KMS-11 (cell line): ENCODE results near the gene DLG2.

Experiments
- H2AFZ ChIP-seq: fragments of 200-600 bp; sonication (generic); 2 replicates; pipeline ENCODE4 v1.6.1; 2016; ENCODE audit warnings: antibody characterized with exemption, mixed run types, low read depth
- H3K27ac ChIP-seq: fragments of 200-600 bp; sonication (generic); 2 replicates; pipeline ENCODE4 v1.6.1; 2016; ENCODE audit warnings: mild to moderate bottlenecking, mixed run types
- H3K27me3 ChIP-seq: fragments of 200-600 bp; sonication (generic); 2 replicates; pipeline ENCODE4 v1.6.1; 2017; ENCODE audit warnings: mild to moderate bottlenecking, low read depth, mixed run types, moderate library complexity; ENCODE audit not compliant: insufficient read depth
- H3K36me3 ChIP-seq: fragments of 200-600 bp; sonication (generic); 2 replicates; pipeline ENCODE4 v1.6.1; 2017; ENCODE audit warnings: mild to moderate bottlenecking, mixed run types; ENCODE audit not compliant: insufficient read depth
- H3K4me1 ChIP-seq: fragments of 200-600 bp; sonication (generic); 2 replicates; pipeline ENCODE4 v1.6.1; 2016; ENCODE audit warnings: mild to moderate bottlenecking, low read depth, mixed run types; ENCODE audit not compliant: poor library complexity, severe bottlenecking
- H3K4me2 ChIP-seq: fragments of 200-600 bp; sonication (generic); 2 replicates; pipeline ENCODE4 v1.7.0; 2016; ENCODE audit warnings: mild to moderate bottlenecking, mixed run types
- H3K4me3 ChIP-seq: fragments of 200-600 bp; sonication (generic); IDR thresholded peaks from 2 replicates; pipeline ENCODE4 v1.6.1; 2017; ENCODE audit warnings: low read depth, low read length, mixed read lengths; ENCODE audit not compliant: insufficient read depth
- H3K79me2 ChIP-seq: fragments of 200-600 bp; sonication (generic); 2 replicates; pipeline ENCODE4 v1.6.1; 2016; ENCODE audit warnings: low read depth, mixed run types; ENCODE audit not compliant: insufficient read depth
- H3K9ac ChIP-seq: fragments of 200-600 bp; sonication (generic); 2 replicates; pipeline ENCODE4 v1.6.1; 2016; ENCODE audit warnings: mild to moderate bottlenecking, mixed run types
- H4K20me1 ChIP-seq: fragments of 200-600 bp; sonication (generic); 2 replicates; pipeline ENCODE4 v1.6.1; 2016; ENCODE audit warnings: mild to moderate bottlenecking, mixed run types; ENCODE audit not compliant: insufficient read depth
- CTCF ChIP-seq: fragments of 200-600 bp; sonication (generic); conservative IDR thresholded peaks from 2 replicates; pipeline ENCODE4 v1.6.1; 2017; ENCODE audit warnings: low read depth, mild to moderate bottlenecking, antibody characterized with exemption, low read length, moderate library complexity, mixed read lengths

The DLG2 gene

GRCh38 chr11:84524422-84525051, 1102.6 kb downstream of the DLG2 start:
- H3K27me3 ChIP-seq = no peaks in the 10 kb centered on the region
- no peaks in the 10 kb centered on the region for H3K36me3 ChIP-seq
- H3K79me2 ChIP-seq = no peaks in the 10 kb centered on the region
- H3K4me1 ChIP-seq = no peaks in the 10 kb centered on the region
- no peaks in the 10 kb centered on the region for H4K20me1 ChIP-seq
- no peak overlapping the region for H3K4me3 ChIP-seq
- TF ChIP-seq CTCF = no peak
- H3K9ac ChIP-seq = no peak overlapping the region
- H3K27ac ChIP-seq = no peak overlapping the region
- H2AFZ ChIP-seq = no peak overlapping the region
- no peak overlapping the region for H3K4me2 ChIP-seq

DNA sequence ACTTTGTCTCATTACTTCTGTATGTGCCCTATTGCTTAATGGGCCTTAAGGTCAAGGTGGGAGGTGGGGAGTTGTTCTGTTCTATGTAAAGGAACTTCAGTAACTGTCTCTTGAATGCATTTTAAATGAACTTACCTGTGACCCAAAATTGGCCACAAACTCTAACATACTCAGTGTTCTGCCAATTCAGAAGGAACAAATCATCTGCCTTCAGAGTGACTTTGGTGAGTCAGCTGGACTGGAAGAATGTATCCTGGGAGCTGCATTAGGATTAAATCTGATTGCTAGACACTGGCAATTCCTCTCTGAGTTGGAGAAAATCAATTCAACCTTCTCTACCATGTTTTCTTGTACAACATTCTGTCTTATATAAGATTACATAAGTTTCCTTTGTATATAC, 1104.8 kb downstream of the DLG2 start:
- no peak for TF ChIP-seq CTCF
- no peak overlapping the region for H3K4me2 ChIP-seq
- no peaks in the 10 kb centered on the region for H3K36me3 ChIP-seq
- no peaks in the 10 kb centered on the region for H3K4me1 ChIP-seq
- no peaks in the 10 kb centered on the region for H3K79me2 ChIP-seq
- no peak overlapping the region for H3K9ac ChIP-seq
- no peaks in the 10 kb centered on the region for H4K20me1 ChIP-seq
- H2AFZ ChIP-seq = no peak overlapping the region
- no peaks in the 10 kb centered on the region for H3K27me3 ChIP-seq
- no peak overlapping the region for H3K27ac ChIP-seq
- no peak overlapping the region for H3K4me3 ChIP-seq

DNA sequence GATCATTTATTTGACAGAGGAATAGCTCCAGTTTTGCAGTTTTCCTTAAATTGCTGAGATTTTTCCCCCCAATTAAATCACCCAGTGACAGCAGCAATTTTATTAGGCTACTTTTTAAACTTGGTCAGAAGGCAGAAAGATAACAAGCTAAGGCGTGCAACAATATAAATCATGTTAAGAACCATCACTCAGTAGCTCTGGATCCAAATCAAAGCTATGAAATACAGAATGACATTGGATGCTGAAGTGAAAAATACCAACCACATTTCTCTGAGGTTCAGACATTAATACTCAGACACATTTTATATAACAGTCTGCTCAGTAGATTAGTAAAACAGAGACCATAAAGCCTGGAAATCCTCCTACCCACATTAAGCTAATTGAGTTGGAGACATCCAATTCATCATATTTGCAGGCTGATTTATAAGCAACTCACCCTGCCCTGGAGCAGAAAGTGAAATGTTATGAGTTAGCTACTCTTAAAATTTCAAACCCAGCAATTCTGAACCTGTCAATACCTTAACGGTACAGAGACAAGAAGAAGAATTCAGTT, 1108.4 kb downstream of the DLG2 start:
- Histone ChIP-seq H3K36me3 (no peaks in the 10 kb centered on the region), H3K79me2 (no peaks in the 10 kb centered on the region), H3K4me1 (no peaks in the 10 kb centered on the region), H3K4me2 (no peak overlapping the region), H4K20me1 (no peaks in the 10 kb centered on the region; the same call in 1 of the 2 replicates), H2AFZ (no peak overlapping the region), H3K27me3 (no peaks in the 10 kb centered on the region), H3K27ac (no peak overlapping the region), H3K9ac (no peak overlapping the region), H3K4me3 (no peak overlapping the region)
- TF ChIP-seq CTCF = no peak

GRCh38 chr11:84514436-84514835, 1112.7 kb downstream of the DLG2 start:
- Histone ChIP-seq H3K4me1 (no peaks in the 10 kb centered on the region), H4K20me1 (no peaks in the 10 kb centered on the region; the same call in 1 of the 2 replicates), H3K4me3 (no peak overlapping the region), H3K9ac (no peak overlapping the region), H2AFZ (no peak overlapping the region), H3K79me2 (no peaks in the 10 kb centered on the region), H3K36me3 (no peaks in the 10 kb centered on the region), H3K27me3 (no peaks in the 10 kb centered on the region), H3K4me2 (no peak overlapping the region), H3K27ac (no peak overlapping the region)
- TF ChIP-seq CTCF = no peak
